Measurements from ENCODE around the gene JPH4. TPM values are rescaled to one million over a fixed set of nuclear protein-coding genes. Genes with fewer than 3 reads are reported as not detected.

The JPH4 gene
- total and polyA plus RNA-seq, 3 experiments from 2014 or later = 1.8 TPM; not detected in 1

GRCh38 chr14:23547924-23548323 lies 30.7 kb downstream of the JPH4 start:
- H3K27me3 ChIP-seq (ENCODE audit: insufficient read depth, low read length, poor library complexity, severe bottlenecking) = peaks cover 5% of the 10 kb centered on the region
- no peaks in the 10 kb centered on the region for H3K9me3 ChIP-seq (ENCODE audit: low read length)

GRCh38 chr14:23546450-23547035 lies 32.0 kb downstream of the JPH4 start:
- Mint-ChIP-seq H3K4me1 (peaks cover 0 to 4% (median 3%) of the 10 kb centered on the region in 3 donors), H3K36me3 (no peaks in the 10 kb centered on the region), H3K9me3 (no peaks in the 10 kb centered on the region), H3K27ac (no peak overlapping the region), H3K27me3 (peaks cover 0 to 4% of the 10 kb centered on the region in 2 donors), H3K4me3 (no peak overlapping the region)
- Histone ChIP-seq H3K27ac (ENCODE audit: low read depth, low read length) (no peak overlapping the region), H3K27me3 (ENCODE audit: insufficient read depth, low read length, poor library complexity, severe bottlenecking) (peaks cover 5% of the 10 kb centered on the region), H3K4me3 (ENCODE audit: low read length) (no peak overlapping the region), H3K4me1 (ENCODE audit: insufficient read depth, low read length) (peaks cover 11% of the 10 kb centered on the region), H3K9me3 (ENCODE audit: low read length) (no peaks in the 10 kb centered on the region), H3K36me3 (ENCODE audit: insufficient read depth, low read length) (no peaks in the 10 kb centered on the region)
- ChIA-PET POLR2A (no interaction called here), CTCF (interaction anchor here (1.6 kb wide), 1 partner anchor 35 kb away, joined by 3 read pairs; no protein-coding TSS in a partner anchor)
- DNase-seq = no peak

More at GRCh38 chr14:23547924-23548323, 30.7 kb downstream of the JPH4 start:
- no peak for DNase-seq
- Mint-ChIP-seq H3K36me3 (no peaks in the 10 kb centered on the region), H3K9me3 (no peaks in the 10 kb centered on the region), H3K4me1 (peaks cover 6 to 9% (median 6%) of the 10 kb centered on the region in 3 donors), H3K27ac (no peak overlapping the region), H3K27me3 (peaks cover 0 to 1% of the 10 kb centered on the region in 2 donors), H3K4me3 (no peak overlapping the region)
- H3K4me1 ChIP-seq (ENCODE audit: insufficient read depth, low read length) = peaks cover 16% of the 10 kb centered on the region
- CTCF ChIA-PET = interaction anchor here (1.4 kb wide), 1 partner anchor 15 kb away, joined by 4 read pairs; no protein-coding TSS in a partner anchor
- H3K27ac ChIP-seq (ENCODE audit: low read depth, low read length) = no peak overlapping the region
- H3K36me3 ChIP-seq (ENCODE audit: insufficient read depth, low read length) = no peaks in the 10 kb centered on the region
- H3K4me3 ChIP-seq (ENCODE audit: low read length) = no peak overlapping the region
- POLR2A ChIA-PET = no interaction called here

GRCh38 chr14:23545740-23546365 lies 32.7 kb downstream of the JPH4 start:
- Histone ChIP-seq H3K9me3 (ENCODE audit: low read length) (no peaks in the 10 kb centered on the region), H3K36me3 (ENCODE audit: insufficient read depth, low read length) (no peaks in the 10 kb centered on the region), H3K4me3 (ENCODE audit: low read length) (no peak overlapping the region), H3K27ac (ENCODE audit: low read depth, low read length) (no peak overlapping the region), H3K27me3 (ENCODE audit: insufficient read depth, low read length, poor library complexity, severe bottlenecking) (peaks cover 5% of the 10 kb centered on the region), H3K4me1 (ENCODE audit: insufficient read depth, low read length) (peaks cover 5% of the 10 kb centered on the region)
- Mint-ChIP-seq H3K36me3 (no peaks in the 10 kb centered on the region), H3K9me3 (no peaks in the 10 kb centered on the region), H3K27me3 (peaks cover 0 to 4% of the 10 kb centered on the region in 2 donors), H3K4me1 (no peaks in the 10 kb centered on the region), H3K27ac (peak overlapping the region in 1 of 8 donors; percentile 13), H3K4me3 (no peak overlapping the region)
- DNase-seq = no peak
- CTCF ChIA-PET = interaction anchor here (1.6 kb wide), 1 partner anchor 36 kb away, joined by 3 read pairs; no protein-coding TSS in a partner anchor
- POLR2A ChIA-PET = no interaction called here

- H3K36me3 ChIP-seq (ENCODE audit: insufficient read depth, low read length) = no peaks in the 10 kb centered on the region
- ChIA-PET CTCF (interaction anchor here (1.6 kb wide), 1 partner anchor 37 kb away, joined by 3 read pairs; no protein-coding TSS in a partner anchor), POLR2A (no interaction called here)
- Mint-ChIP-seq H3K4me1 (no peaks in the 10 kb centered on the region), H3K36me3 (no peaks in the 10 kb centered on the region), H3K27me3 (peaks cover under 1 to 4% of the 10 kb centered on the region in 2 donors), H3K4me3 (no peak overlapping the region), H3K9me3 (no peaks in the 10 kb centered on the region), H3K27ac (peak overlapping the region in 2 of 8 donors; percentile 13 to 75)
- no peaks in the 10 kb centered on the region for H3K9me3 ChIP-seq (ENCODE audit: low read length)
- H3K27me3 ChIP-seq (ENCODE audit: insufficient read depth, low read length, poor library complexity, severe bottlenecking) = peaks cover 5% of the 10 kb centered on the region
- DNase-seq = no peak
- no peaks in the 10 kb centered on the region for H3K4me1 ChIP-seq (ENCODE audit: insufficient read depth, low read length)
- H3K27ac ChIP-seq (ENCODE audit: low read depth, low read length) = no peak overlapping the region
- no peak overlapping the region for H3K4me3 ChIP-seq (ENCODE audit: low read length)
These were observed 33.8 kb downstream of the JPH4 start for GRCh38 chr14:23544511-23545447.

GRCh38 chr14:23543403-23543802 lies 35.2 kb downstream of the JPH4 start:
- Histone ChIP-seq H3K27me3 (ENCODE audit: insufficient read depth, low read length, poor library complexity, severe bottlenecking) (no peaks in the 10 kb centered on the region), H3K4me3 (ENCODE audit: low read length) (no peak overlapping the region), H3K27ac (ENCODE audit: low read depth, low read length) (no peak overlapping the region), H3K9me3 (ENCODE audit: low read length) (no peaks in the 10 kb centered on the region), H3K36me3 (ENCODE audit: insufficient read depth, low read length) (no peaks in the 10 kb centered on the region), H3K4me1 (ENCODE audit: insufficient read depth, low read length) (no peaks in the 10 kb centered on the region)
- CTCF ChIA-PET = interaction anchor here (8.1 kb wide), 1 partner anchor 16 kb away, joined by 52 read pairs; no protein-coding TSS in a partner anchor
- Mint-ChIP-seq H3K9me3 (no peaks in the 10 kb centered on the region), H3K27me3 (peaks cover 3 to 4% of the 10 kb centered on the region in 2 donors), H3K4me1 (no peaks in the 10 kb centered on the region), H3K4me3 (no peak overlapping the region), H3K27ac (no peak overlapping the region), H3K36me3 (no peaks in the 10 kb centered on the region)
- POLR2A ChIA-PET = no interaction called here
- no peak for DNase-seq

- POLR2A ChIA-PET = no interaction called here
- DNase-seq = no peak
- peaks cover 3 to 4% of the 10 kb centered on the region in 2 donors for H3K27me3 Mint-ChIP-seq
- Histone ChIP-seq H3K36me3 (ENCODE audit: insufficient read depth, low read length) (no peaks in the 10 kb centered on the region), H3K9me3 (ENCODE audit: low read length) (no peaks in the 10 kb centered on the region), H3K27ac (ENCODE audit: low read depth, low read length) (no peak overlapping the region), H3K27me3 (ENCODE audit: insufficient read depth, low read length, poor library complexity, severe bottlenecking) (no peaks in the 10 kb centered on the region), H3K4me3 (ENCODE audit: low read length) (no peak overlapping the region), H3K4me1 (ENCODE audit: insufficient read depth, low read length) (no peaks in the 10 kb centered on the region)
- no peaks in the 10 kb centered on the region for H3K4me1 Mint-ChIP-seq
- H3K9me3 Mint-ChIP-seq = no peaks in the 10 kb centered on the region
- no peak overlapping the region for H3K27ac Mint-ChIP-seq
- CTCF ChIA-PET = interaction anchor here (0.7 to 8.1 kb wide), 3 partner anchors 17 to 64 kb away, joined by 3 to 52 read pairs (median 5); no protein-coding TSS in a partner anchor
- H3K4me3 Mint-ChIP-seq = no peak overlapping the region
- H3K36me3 Mint-ChIP-seq = no peaks in the 10 kb centered on the region
These were observed 36.3 kb downstream of the JPH4 start for GRCh38 chr14:23542261-23542660.

GRCh38 chr14:23540141-23540469 lies 38.5 kb downstream of the JPH4 start:
- Histone ChIP-seq H3K4me3 (ENCODE audit: low read length) (no peak overlapping the region), H3K36me3 (ENCODE audit: insufficient read depth, low read length) (no peaks in the 10 kb centered on the region), H3K27ac (ENCODE audit: low read depth, low read length) (no peak overlapping the region), H3K27me3 (ENCODE audit: insufficient read depth, low read length, poor library complexity, severe bottlenecking) (no peaks in the 10 kb centered on the region), H3K4me1 (ENCODE audit: insufficient read depth, low read length) (no peaks in the 10 kb centered on the region), H3K9me3 (ENCODE audit: low read length) (no peaks in the 10 kb centered on the region)
- POLR2A ChIA-PET = no interaction called here
- Mint-ChIP-seq H3K4me3 (no peak overlapping the region), H3K4me1 (no peaks in the 10 kb centered on the region), H3K9me3 (no peaks in the 10 kb centered on the region), H3K36me3 (peaks cover 0 to 2% (median 0%) of the 10 kb centered on the region in 3 donors), H3K27me3 (peaks cover 3% of the 10 kb centered on the region in 2 donors), H3K27ac (no peak overlapping the region)
- CTCF ChIA-PET = interaction anchor here (2.3 to 8.1 kb wide), 3 partner anchors 9 to 61 kb away, joined by 10 to 52 read pairs (median 10); no protein-coding TSS in a partner anchor
- DNase-seq = no peak
